HEK293T (cell line): ENCODE data around the gene HOMER3.

Experiments used
- ARNT ChIP-seq: fragments of 450-650 bp; IDR thresholded peaks from 2 replicates; pipeline ENCODE4 v1.6.1; 2017; ENCODE audit warnings: mild to moderate bottlenecking
- BHLHE40 ChIP-seq: fragments of 450-650 bp; IDR thresholded peaks from 2 replicates; pipeline ENCODE4 v1.6.1; 2016; ENCODE audit warnings: mild to moderate bottlenecking, moderate library complexity, borderline replicate concordance
- CTBP1 ChIP-seq: fragments of 450-650 bp; IDR thresholded peaks from 2 replicates; pipeline ENCODE4 v1.6.1; 2016; ENCODE audit warnings: borderline replicate concordance
- ELF4 ChIP-seq: fragments of 450-650 bp; IDR thresholded peaks from 2 replicates; pipeline ENCODE4 v1.6.1; 2017; ENCODE audit warnings: antibody characterized with exemption
- FOXA1 ChIP-seq: fragments of 450-650 bp; IDR thresholded peaks from 2 replicates; pipeline ENCODE4 v1.6.1; 2016; ENCODE audit warnings: mild to moderate bottlenecking
- FOXK2 ChIP-seq: fragments of 450-650 bp; IDR thresholded peaks from 2 replicates; pipeline ENCODE4 v1.6.1; 2016; ENCODE audit warnings: mild to moderate bottlenecking
- FOXM1 ChIP-seq: fragments of 450-650 bp; IDR thresholded peaks from 2 replicates; pipeline ENCODE4 v1.6.1; 2017; ENCODE audit warnings: mild to moderate bottlenecking, borderline replicate concordance
- L3MBTL2 ChIP-seq: fragments of 450-650 bp; conservative IDR thresholded peaks from 2 replicates; pipeline ENCODE4 v1.6.1; 2016; ENCODE audit warnings: mild to moderate bottlenecking
- LEF1 ChIP-seq: fragments of 450-650 bp; IDR thresholded peaks from 2 replicates; pipeline ENCODE4 v1.6.1; 2017; ENCODE audit warnings: mild to moderate bottlenecking, borderline replicate concordance
- SP1 ChIP-seq: fragments of 450-650 bp; IDR thresholded peaks from 2 replicates; pipeline ENCODE4 v1.6.1; 2017
- SUZ12 ChIP-seq: fragments of 450-650 bp; IDR thresholded peaks from 2 replicates; pipeline ENCODE4 v1.6.1; 2016; ENCODE audit warnings: mild to moderate bottlenecking
- TARDBP ChIP-seq: fragments of 450-650 bp; IDR thresholded peaks from 2 replicates; pipeline ENCODE4 v1.6.1; 2016
- ZNF384 ChIP-seq: fragments of 450-650 bp; IDR thresholded peaks from 2 replicates; pipeline ENCODE4 v1.6.1; 2016
- TF ChIP-seq, protein P1 (sequence below): fragments of 450-650 bp; IDR thresholded peaks from 2 replicates; pipeline ENCODE4 v1.6.1; 2016

DNA sequence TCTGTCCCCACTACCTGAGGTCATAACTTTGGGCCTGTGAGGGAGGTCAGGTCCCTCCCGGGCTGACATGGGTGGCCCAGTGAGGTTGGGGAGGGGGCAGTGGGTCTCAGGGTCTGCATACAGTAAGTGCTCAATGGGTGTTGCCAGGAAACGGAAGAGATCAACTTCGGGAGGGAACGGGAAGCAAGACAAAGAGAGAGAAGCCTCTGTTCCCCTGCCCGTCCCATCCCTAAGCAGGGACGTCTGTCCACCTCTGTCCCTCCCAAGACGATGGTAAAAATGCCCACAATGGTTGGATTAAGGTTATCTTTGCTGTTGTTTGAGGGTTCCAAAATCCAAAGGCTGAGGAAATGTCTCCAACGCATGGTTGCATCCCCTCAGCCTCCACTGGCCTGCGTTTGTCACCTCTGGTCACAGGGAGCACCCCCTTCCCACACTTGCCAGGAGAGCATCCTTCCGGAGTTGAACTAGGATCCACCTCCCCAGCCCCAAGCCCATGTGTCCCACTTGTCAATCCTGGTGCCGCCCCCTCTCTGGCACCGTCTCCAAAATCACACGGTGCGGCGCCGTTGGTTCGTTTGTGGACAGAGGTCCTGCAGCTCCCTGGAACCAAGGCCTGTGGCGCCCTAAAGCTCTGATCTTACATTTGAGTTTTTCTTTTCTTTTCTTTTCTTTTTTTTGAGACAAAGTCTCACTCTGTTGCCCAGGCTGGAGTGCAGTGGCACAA lies 774 bp upstream of the HOMER3 start:
- no peak for TF ChIP-seq TARDBP
- no peak for TF ChIP-seq FOXA1
- TF ChIP-seq ELF4 = no peak
- TF ChIP-seq SUZ12 = no peak
- TF ChIP-seq SP1 = no peak
- no peak for TF ChIP-seq BHLHE40
- TF ChIP-seq FOXM1 = no peak
- TF ChIP-seq CTBP1 = no peak
- TF ChIP-seq, protein P1, sequence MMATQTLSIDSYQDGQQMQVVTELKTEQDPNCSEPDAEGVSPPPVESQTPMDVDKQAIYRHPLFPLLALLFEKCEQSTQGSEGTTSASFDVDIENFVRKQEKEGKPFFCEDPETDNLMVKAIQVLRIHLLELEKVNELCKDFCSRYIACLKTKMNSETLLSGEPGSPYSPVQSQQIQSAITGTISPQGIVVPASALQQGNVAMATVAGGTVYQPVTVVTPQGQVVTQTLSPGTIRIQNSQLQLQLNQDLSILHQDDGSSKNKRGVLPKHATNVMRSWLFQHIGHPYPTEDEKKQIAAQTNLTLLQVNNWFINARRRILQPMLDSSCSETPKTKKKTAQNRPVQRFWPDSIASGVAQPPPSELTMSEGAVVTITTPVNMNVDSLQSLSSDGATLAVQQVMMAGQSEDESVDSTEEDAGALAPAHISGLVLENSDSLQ = no peak
- TF ChIP-seq ZNF384 = no peak
- TF ChIP-seq ARNT = no peak
- TF ChIP-seq FOXK2 = no peak
- TF ChIP-seq LEF1 = no peak
- no peak for TF ChIP-seq L3MBTL2
